GM19240 (cell line): ENCODE results near the gene THRB.

ENCODE experiments used
- DNase-seq: peaks from one replicate; pipeline ENCODE4 v3.0.0; 2011; ENCODE audit warnings: low spot score; ENCODE audit not compliant: insufficient read length

Gene THRB

DNA sequence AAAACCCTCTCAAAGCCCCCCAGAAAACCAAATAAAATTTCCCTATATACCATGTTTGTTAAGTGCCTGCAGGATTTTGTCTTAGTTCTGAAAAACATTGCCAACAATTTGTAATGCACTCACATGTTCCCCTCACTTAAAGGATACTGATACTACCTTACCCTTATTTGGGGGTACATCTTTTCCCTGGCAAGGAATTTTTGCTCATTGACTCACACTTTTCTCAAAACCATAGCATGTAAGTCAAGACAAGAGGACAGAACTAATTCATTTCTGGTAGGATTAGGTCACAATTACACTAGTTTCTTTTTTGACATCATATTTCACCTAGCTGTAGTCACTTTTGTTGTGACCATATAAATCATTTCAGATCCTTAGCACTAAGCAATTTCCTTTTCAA lies 222.2 kb downstream of the THRB start:
- no peak for DNase-seq

DNA sequence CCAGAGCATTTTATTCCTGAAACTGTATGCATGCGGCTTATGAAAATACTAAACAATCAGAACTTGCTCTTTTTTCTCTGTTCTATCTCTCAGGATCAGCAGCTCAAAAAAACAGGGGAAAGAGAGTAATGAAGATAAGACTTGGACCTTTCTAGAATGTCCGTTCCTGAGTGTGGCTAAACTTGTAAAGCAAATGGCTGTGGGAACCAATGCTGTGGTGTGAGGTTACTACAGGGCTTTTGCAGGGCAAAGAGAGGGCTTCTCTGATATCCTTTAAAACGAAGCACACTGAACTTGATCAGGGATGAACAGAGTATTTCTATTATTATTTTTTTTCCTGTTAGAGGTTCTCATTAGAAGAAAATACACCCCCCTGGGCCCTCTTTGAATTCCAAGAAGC lies 223.4 kb downstream of the THRB start:
- no peak for DNase-seq

DNA sequence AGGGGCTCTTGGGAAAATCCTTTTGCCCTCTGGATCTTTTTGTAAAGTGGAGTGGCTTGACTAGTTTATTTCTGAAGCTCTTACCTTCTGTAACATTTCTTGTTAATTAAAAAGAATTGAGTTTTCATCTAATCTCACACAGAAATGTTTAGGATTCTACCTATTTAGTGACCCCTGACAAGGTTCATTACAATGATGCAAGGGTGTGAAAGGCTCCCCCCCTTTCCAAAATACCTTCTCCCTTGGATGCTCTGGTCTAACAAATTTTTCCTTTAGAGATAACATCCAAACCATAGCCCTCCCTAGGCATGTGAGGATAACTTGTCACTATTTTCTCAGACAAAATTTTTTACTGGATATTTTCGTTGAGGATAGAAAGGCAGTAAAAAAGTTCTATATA lies 223.9 kb downstream of the THRB start:
- no peak for DNase-seq

DNA sequence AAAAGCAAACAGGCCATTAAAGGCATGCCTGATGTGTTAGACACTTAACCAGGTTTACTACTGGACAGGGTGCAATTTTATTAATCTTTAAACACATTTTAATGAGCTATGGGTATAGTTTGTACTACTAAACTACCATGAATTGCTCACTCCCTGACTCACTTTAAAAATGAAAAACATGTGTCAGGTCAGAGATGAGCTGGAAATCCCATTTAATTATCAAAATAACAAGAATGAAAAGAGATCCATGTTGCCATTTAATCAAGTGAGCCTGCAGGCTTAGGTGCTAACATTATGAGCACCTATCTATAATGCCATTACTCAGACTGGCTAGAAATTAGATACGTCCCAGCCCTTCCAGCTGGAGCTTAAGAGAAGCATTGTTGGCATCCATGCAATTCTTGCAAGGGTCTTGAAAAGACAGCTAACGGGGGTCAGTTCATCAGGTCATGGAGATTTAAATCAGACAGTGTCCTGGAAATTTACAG lies 224.4 kb downstream of the THRB start:
- no peak for DNase-seq

DNA sequence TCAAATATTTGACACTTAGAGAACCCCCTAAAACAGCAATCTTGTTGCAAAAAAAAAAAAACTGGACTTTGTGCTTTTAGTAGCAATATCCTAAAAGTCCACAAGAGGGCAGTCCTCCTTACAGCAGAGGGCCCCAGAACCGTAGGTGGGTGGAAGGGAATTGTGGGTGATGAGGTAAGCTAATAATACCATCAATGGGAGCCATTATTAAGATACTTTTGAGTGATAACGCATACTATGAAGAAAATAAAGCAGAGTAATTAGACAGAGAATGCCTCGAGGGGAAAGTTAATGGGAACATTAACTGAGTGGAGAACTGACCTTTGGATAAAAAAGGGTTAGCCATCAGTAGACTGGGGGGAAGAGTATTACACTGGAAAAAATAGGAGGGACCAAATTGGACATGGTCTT lies 229.9 kb downstream of the THRB start:
- DNase-seq, result peak; percentile 37

DNA sequence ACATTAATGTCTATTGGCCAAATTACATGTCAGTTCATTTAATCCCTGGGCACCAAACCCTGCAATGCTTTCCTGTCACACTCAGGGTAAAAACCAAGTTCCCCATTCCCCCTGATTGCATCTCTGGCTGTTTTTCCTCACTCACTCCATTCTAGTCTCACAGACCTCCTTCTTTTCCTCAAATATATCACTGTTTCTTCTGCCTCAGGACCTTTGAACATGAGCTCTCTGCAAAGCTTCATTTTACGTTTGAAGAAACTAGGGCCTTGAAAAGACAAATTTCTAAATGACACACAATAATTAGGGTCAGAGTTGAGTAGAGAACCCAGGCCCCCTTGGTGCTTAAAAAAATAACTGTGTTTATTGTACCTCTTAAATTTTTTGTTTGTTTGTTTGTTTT lies 230.6 kb downstream of the THRB start:
- DNase-seq, result no peak

DNA sequence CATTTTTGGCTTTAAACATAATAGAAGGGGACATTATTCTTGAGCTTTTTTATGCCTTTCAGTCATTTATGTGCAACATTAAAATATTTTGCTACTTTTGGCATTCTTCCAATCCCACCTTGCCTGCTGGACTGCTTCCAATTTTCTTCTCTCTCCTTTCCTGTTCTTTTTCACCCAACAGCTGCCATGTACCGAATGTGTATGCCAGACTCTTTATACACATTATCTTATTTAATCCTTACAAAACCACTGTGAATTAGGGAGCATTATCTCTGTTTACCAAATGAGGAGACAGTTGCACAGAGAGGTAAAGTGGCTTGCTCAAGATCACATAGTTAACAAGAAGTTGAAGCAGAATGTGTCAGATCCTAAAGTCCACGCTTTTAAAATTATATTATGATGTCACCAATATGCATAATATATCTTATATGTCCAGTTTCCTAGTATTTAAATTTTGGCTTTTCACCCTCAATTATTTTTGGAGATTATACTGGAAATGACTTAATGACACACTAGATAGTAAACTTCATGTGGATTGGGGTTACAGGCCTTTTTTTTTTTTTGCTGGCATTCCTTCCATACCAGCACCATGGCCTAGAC lies 231.5 kb downstream of the THRB start:
- DNase-seq, result no peak

DNA sequence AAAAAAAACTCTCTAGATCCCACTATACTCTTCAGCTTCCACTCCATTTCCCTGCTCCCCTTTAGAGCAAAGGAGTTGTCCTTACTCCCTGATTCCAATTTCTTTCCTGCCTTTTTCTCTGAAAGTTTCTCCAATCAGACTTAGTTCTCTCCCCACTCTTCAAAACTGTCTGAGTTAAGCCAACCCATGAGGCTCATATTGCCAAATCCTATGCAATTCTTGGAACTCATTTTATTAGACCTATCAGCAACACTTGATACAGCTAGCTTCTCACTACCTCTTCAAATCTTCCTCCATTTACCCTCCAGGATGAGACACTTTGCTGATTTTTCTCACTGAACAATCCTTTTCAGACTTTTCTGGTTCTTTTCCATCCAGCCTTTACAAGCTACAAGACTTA lies 233.1 kb downstream of the THRB start:
- no peak for DNase-seq

DNA sequence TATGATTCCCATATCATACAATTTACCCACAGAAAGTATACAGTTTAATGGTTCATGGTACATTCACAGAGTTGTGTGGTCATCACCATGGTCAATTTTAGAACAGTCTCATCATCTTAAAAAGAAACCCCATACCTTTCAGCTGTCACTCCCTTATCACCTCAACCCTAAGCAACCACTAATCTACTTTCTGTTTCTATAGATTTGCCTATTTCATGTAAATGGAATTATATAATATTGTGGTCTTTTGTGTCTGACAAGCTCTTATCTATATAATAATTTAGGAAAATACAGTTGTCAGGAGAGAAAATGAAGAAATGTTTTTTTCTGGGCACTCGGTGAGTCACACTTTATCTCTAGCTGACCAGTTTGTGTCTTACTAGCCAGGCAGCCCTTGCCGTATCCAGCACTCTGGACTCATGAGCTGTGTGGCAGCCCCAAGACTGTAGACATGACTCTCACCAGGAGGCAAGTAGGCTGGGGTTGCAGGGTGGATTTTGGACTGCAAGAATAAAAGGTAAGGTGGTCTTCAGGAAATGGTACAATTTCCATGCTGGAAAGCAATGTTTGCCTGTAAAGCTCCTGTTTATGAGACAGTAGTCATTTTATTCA lies 234.6 kb downstream of the THRB start:
- no peak for DNase-seq

DNA sequence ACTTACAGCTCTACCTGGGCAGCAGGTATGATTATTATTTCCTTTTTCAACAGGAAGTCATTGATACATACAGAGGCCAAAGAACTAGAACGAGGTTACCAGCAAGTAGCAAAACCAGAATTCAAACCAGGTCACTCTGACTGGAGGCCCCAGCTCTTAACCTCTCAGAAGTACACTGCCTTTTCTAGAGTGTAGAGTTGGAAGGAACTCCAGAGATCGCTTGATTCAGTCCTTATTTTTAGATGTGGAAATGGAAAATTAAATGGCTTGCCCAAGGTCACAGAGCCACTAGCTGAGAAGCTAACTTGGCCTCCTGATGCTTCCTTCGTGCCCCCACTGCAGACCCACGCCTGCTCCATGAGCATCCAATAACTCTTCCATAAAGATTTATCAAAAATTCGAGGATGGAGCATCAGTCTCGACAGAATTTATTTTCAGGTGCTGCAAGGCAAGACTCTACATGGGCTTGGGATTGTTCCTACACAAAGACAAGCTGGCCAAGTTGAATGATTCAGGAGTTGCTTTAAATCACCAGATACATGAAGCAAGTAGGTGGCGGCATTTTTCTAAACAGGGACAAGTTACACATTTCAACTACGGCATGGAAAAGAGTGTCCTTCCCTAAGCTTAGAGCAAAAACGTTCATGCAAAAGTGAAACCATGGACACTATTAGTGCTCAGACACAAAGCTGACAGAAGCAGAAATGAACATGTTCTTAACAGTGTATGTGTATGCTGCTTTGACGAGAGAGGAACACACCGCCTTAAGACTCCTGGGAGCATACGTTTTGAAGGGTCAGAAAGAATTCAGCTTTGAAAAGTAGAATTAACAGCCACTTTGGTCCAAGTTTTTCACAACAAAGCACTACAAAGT lies 235.7 kb downstream of the THRB start:
- no peak for DNase-seq

DNA sequence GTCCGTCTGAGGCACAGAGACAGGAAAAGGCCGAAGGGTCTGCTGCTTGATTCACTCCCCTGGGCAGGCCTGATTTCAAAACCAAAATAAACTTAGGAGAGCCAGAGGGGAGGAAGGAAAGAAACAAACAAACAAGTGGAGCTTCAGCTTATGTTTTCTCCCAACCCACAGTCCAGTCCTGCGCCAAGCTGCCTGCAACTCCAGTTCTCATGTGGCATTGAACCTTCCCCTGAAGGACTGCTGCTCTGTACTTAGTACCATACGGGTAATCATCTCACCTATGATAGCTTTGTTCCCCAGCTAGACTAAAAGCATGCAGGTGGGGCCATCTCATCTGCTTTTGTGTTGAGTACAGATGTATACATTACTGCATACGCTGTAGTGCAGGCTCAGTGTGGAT lies 236.4 kb downstream of the THRB start:
- DNase-seq, result no peak

DNA sequence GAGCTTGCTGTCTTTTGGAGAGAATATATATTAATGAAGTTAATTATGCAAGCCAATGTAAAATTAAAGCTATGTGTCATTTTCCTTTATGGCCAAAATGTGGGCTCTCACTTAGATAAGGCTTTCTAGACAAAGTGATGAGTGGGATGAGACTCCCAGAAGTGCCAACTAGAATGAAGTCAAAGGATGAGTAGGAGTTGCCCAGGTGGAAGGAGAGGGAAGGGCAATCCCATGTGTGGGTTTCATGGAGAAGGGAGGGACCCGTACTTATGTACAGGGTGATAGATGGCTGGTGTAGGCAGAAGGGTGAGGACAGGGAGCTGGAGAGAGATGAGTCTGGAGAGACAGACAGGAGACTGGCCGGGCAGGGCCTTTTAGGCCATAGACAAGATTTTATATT lies 239.2 kb downstream of the THRB start:
- no peak for DNase-seq

DNA sequence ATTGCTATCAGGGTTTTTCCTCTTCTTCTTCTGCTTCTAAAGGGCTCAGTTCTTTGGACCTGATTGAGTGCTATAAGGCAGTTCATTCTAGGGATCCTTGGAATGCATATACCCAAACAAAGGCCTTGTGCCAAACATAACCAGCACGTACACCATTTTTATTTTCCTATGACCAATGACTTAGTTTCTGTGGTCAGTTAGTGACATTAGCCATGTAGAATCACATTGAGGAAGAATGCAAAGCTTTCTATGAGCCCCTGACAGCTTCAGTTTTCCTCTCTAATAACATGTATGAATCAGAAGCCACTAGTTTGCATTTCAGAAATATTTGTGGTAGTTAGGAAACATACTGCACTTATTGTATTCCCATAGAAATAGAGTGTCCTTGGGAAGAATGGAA lies 240.0 kb downstream of the THRB start:
- no peak for DNase-seq

DNA sequence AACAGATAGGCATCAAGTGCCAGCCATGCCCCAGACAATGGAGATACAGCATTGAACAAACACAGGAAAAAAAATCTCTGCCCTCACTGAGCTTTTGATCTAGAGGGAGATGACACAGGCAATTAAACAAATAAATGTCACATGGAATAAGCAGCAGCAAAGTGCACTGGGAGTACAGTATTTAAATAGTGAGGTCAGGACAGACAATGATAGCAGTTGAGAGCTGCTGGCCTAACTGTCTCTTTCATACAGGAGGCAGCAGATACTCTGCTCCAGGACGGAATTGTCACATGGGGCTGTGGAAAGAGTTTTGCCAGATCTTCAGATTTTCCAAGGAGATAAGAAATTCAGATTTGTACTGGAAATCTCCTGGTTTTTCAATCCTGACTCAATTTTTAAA lies 241.3 kb downstream of the THRB start:
- no peak for DNase-seq

DNA sequence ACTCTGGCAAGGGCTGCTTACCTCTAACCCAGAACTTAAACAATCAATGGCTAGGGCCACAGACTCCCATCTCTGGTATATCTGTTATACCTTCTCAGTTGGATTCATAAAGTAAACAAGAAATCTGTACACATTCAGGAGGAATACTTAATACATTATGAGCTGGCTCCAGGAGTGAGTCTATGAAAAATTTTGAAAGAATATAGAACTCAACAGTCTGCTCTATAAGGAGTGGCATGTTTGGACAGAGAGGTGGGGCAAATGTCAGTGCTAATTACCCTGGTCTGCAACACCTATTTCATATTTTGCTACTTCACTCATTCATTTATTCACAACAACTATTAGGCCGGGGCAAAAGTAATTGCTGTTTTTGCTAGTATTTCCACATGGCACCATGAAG lies 245.1 kb downstream of the THRB start:
- DNase-seq, result no peak

DNA sequence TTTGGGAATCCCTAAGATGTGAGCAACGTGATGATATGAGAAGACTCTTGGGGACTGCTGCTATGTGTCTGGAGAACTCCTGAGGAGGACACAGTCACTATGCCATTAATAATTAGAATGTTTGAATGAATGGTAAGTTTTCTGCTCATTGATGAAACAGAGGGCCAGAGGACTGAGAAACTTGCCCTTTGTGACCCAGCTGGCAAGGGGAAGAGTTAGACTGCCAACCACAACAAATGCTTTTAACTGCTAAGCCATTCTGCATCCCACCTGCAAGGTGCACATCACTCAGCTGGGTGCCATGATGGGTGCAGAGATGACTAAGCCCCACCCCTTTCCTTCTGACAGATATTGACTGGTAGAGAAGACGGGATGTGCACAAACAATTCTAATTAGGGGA lies 249.6 kb downstream of the THRB start:
- DNase-seq, result no peak

DNA sequence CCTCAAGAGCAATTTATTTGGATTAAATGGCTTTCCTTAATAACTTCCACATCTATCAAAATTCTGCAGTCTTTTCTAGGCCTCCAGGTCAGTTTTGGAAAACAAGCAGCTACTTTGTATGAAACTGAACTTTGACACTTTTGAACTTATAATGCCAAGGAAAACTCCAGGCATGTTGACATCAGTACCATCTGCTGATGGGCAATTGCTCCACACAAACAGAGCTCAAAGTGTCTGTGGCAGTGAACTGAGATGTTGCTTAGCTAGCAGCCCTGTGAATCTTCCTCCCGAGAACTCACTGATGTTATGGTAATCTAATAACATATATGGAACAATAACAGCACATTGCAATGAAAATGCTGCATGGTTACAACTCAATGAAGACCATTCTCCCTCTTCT lies 250.2 kb downstream of the THRB start:
- DNase-seq, result no peak

DNA sequence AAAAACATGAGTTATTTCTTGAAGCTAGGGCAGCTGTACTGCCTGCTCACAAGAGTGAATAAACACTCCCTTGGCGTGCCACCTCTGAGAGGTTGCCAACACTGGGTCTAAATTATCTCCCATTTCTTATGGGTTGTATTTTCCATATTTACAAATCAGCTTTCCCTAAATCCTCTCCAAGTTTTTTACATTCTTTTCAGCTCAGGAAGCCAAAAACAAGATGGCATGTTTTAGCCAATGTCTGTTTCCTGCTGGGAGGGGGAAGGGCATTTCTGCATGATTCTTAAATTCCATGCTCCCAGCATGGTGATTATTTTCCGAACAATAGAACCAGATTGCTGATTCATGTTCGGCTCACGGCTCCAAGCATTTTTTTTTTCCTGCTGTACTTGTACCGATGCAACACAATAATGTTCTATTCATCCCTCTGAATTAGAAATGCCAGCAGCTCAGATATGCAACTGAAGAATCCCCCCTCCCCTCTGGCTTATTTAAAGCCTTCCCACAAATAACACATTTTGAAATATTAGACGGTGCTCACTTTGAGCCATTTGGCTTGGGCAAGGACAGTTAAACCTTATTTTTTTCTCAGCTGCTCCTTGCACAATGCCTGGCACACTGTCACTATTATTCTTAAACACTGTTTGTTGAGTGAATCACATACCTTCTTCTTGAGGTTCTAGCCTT lies 252.5 kb downstream of the THRB start:
- no peak for DNase-seq

DNA sequence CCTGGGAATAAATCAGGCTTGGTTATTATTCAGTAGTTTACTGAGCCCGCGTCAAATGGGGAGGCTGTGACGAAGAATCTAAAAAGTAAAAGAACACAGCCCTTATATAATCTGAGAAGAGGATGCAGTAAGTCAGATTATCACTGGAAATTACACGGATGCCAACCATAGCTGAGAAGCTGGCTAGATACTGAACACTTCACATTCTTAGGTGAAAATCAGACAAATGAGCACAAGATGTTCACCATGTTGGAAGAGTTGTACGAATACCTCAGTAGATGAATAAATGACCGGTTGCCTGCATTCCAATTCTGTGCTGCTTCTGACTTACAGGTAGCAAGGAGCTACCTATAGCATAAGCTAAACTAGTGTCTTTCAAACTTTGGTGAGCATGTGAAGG lies 254.3 kb downstream of the THRB start:
- DNase-seq, result no peak

DNA sequence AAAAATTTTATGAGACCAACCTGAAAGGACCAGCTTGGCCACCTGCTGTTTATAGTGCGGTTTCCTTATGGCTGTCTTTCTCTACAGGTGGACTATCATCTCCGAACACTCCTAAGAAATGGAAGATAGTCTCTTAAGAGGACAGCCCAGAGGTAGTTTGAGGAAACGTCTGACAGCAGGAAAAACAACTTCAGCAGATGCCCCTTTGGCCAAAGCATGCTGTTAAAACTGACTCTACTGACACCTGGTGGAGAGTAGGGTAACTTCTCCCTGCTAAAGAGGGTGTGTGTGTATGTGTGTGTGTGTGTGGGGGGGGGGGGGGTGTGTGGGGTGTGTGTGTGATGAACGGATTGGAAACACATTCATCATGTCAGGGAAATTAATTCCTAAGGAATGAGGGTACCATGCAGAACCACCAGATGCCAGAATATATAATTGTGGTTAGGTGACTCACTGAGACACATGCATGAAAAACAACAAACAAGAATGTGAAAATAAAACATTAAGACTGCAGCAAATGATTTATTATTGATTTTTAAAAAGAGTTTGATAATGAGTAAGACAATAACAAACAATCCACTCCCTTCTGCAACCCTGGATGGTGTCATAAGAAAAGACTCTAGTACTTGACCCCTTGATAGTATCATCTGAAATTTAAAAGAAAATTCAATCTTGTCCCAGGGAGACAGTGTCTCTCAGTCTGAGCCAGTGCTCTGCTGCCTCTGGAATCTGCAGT lies 256.5 kb downstream of the THRB start:
- DNase-seq, result peak; percentile 16

DNA sequence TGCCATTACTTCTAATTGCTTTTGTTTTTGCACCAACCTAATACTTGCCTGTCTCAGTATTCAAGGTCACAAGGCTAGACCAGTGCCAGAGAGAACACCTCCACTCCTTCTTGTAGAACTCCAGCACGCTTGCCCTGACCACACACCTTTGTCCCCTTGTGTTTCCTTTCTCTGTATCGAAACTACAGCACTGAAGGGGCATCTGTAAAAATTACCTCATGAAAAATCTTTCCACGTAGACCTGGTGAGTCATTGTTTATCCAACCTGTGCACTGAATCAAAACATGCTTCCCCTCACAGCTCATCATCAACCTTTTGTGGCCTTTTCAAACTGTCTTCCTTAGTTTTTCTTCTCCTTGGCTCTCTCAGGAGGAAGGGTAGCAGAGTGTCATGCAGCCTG lies 259.5 kb downstream of the THRB start:
- no peak for DNase-seq
